ENCODE results near the gene ENOSF1. TPM values are rescaled to one million over a fixed set of nuclear protein-coding genes. Genes with fewer than 3 reads are reported as not detected.

Gene ENOSF1
- total and polyA plus RNA-seq, 2 of the 4 experiments (the other 2 are of a cell fraction): 12.2 to 12.6 TPM

GRCh38 chr18:741931-742512 is 29.6 kb upstream of the ENOSF1 start:
- dilution Hi-C loops (cut with HindIII; ENCODE audit: low sequenced_read_pairs, unreplicated experiment) (no loop called here), intact Hi-C loops (cut with micrococcal nuclease) (loop anchor here (1.0 to 5.0 kb wide), 3 partner anchors 89 to 120 kb away; no protein-coding TSS in a partner anchor), in situ Hi-C loops (cut with MboI; ENCODE audit: low sequenced_read_pairs) (no loop called here)
- Histone ChIP-seq H3K9me1 (ENCODE audit: insufficient read depth, low read length) (no peaks in the 10 kb centered on the region), H3K4me2 (ENCODE audit: low read depth, low read length) (no peak overlapping the region), H3K56ac (ENCODE audit: extremely low read depth, insufficient read depth, low read length) (no peak overlapping the region), H4K91ac (ENCODE audit: insufficient read depth, low read depth, low read length) (no peak overlapping the region), H2BK15ac (ENCODE audit: low read depth, low read length) (no peak overlapping the region), H3K23ac (ENCODE audit: low read depth, low read length) (no peak overlapping the region), H3K27me3 (ENCODE audit: control insufficient read depth, insufficient read depth, low read length) (no peaks in the 10 kb centered on the region), H3K4ac (ENCODE audit: low read depth, low read length) (no peak overlapping the region), H2AFZ (replicated peaks; ENCODE audit: low read length, poor library complexity) (no peak overlapping the region), H3K9me3 (ENCODE audit: control insufficient read depth, insufficient read depth, low read length) (no peaks in the 10 kb centered on the region), H2AK9ac (replicated peaks; ENCODE audit: low read depth, low read length, poor library complexity) (no peak overlapping the region), H2BK20ac (ENCODE audit: low read depth, low read length) (no peak overlapping the region), H3K36me3 (ENCODE audit: control insufficient read depth, insufficient read depth, low read length) (peaks cover 15% of the 10 kb centered on the region), H3K4me3 (ENCODE audit: insufficient read depth, low read depth, low read length) (no peak overlapping the region), H2AK5ac (ENCODE audit: low read depth, low read length) (no peak overlapping the region), H4K8ac (ENCODE audit: low read depth in 2 of 2, low read length in 2 of 2) (no peak overlapping the region), H4K5ac (ENCODE audit: low read depth, low read length) (no peak overlapping the region), H3K27ac (ENCODE audit: insufficient read depth, low read length) (no peak overlapping the region), H3K18ac (ENCODE audit: low read depth, low read length) (no peak overlapping the region), H4K20me1 (ENCODE audit: insufficient read depth, low read length) (no peaks in the 10 kb centered on the region), H3K79me1 (ENCODE audit: low read depth in 1 of 2, low read length in 2 of 2) (no peaks in the 10 kb centered on the region), H2BK120ac (ENCODE audit: low read depth, low read length) (no peak overlapping the region), H2BK5ac (ENCODE audit: low read depth, low read length, poor library complexity, severe bottlenecking) (no peak overlapping the region), H3K9ac (ENCODE audit: low read depth, low read length) (no peak overlapping the region), H3K4me1 (ENCODE audit: control insufficient read depth, insufficient read depth, low read length) (no peaks in the 10 kb centered on the region), H3K14ac (replicated peaks; ENCODE audit: low read depth, low read length) (no peak overlapping the region)
- TF ChIP-seq RAD21 (IDR thresholded peaks at IDR 0.05; ENCODE audit: low read length): peak; percentile 83
- no peak for TF ChIP-seq CEBPB (IDR thresholded peaks at IDR 0.05; ENCODE audit: low read depth, low read length)
- no peak for TF ChIP-seq NFE2L2 (IDR thresholded peaks at IDR 0.05; ENCODE audit: low read depth, low read length)
- TF ChIP-seq SMC3 (IDR thresholded peaks at IDR 0.05; ENCODE audit: low read depth, low read length): peak; percentile 74
- TF ChIP-seq, protein P1, sequence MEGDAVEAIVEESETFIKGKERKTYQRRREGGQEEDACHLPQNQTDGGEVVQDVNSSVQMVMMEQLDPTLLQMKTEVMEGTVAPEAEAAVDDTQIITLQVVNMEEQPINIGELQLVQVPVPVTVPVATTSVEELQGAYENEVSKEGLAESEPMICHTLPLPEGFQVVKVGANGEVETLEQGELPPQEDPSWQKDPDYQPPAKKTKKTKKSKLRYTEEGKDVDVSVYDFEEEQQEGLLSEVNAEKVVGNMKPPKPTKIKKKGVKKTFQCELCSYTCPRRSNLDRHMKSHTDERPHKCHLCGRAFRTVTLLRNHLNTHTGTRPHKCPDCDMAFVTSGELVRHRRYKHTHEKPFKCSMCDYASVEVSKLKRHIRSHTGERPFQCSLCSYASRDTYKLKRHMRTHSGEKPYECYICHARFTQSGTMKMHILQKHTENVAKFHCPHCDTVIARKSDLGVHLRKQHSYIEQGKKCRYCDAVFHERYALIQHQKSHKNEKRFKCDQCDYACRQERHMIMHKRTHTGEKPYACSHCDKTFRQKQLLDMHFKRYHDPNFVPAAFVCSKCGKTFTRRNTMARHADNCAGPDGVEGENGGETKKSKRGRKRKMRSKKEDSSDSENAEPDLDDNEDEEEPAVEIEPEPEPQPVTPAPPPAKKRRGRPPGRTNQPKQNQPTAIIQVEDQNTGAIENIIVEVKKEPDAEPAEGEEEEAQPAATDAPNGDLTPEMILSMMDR (conservative IDR thresholded peaks at IDR 0.05; ENCODE audit: low read depth, low read length): peak; percentile 77
- ChIA-PET POLR2A (ENCODE audit: unreplicated experiment) (no interaction called here), CTCF (interaction anchor here (0.5 to 7.6 kb wide), 5 partner anchors 9 to 1895 kb away, joined by 3 to 45 read pairs (median 3); partner anchors contain the start of gene TYMS)
- no TSS peak for BruUV-seq (replicated peaks)
- ATAC-seq (ENCODE audit: low read depth) (peak; percentile 83), DNase-seq (peak; percentile 63)
